ENCODE measurements around the gene CTH. TPM values are rescaled to one million over a fixed set of nuclear protein-coding genes. Genes with fewer than 3 reads are reported as not detected.

The CTH gene
- total and polyA plus RNA-seq, 2 of the 13 experiments (the other 11 are each of a cell fraction or from before 2014, with no cell fraction given) = 8.7 to 19.7 TPM

GRCh38 chr1:70459496-70460225 is 48.6 kb downstream of the CTH start (continued):
- no peak for TF ChIP-seq FOXO1 (CRISPR knock-in tag; IDR thresholded peaks at IDR 0.05)
- no peak for TF ChIP-seq ZBTB49 (CRISPR knock-in tag; IDR thresholded peaks at IDR 0.05; ENCODE audit: borderline replicate concordance)
- TF ChIP-seq PRPF4 (IDR thresholded peaks at IDR 0.05; ENCODE audit: low read depth, low read length, poor library complexity, severe bottlenecking) = no peak
- no peak for TF ChIP-seq PRDM15 (CRISPR knock-in tag; IDR thresholded peaks at IDR 0.05)
- no peak for TF ChIP-seq NFYB (CRISPR knock-in tag; IDR thresholded peaks at IDR 0.05)
- TF ChIP-seq RBAK (CRISPR knock-in tag; IDR thresholded peaks at IDR 0.05) = no peak
- TF ChIP-seq ZNF737 (CRISPR knock-in tag; IDR thresholded peaks at IDR 0.05; ENCODE audit: borderline replicate concordance) = no peak
- TF ChIP-seq ZNF512B (CRISPR knock-in tag; IDR thresholded peaks at IDR 0.05; ENCODE audit: borderline replicate concordance) = no peak
- TF ChIP-seq SATB2 (CRISPR knock-in tag; IDR thresholded peaks at IDR 0.05) = no peak
- TF ChIP-seq ZNF337 (CRISPR knock-in tag; IDR thresholded peaks at IDR 0.05; ENCODE audit: borderline replicate concordance, low read depth) = no peak
- no peak for TF ChIP-seq ZNF121 (CRISPR knock-in tag; IDR thresholded peaks at IDR 0.05)
- no peak for TF ChIP-seq NFATC3 (CRISPR knock-in tag; IDR thresholded peaks at IDR 0.05)
- TF ChIP-seq ZNF260 (CRISPR knock-in tag; IDR thresholded peaks at IDR 0.05; ENCODE audit: borderline replicate concordance, low read depth) = no peak

All from HepG2 (cell line).